ENCODE data around the gene IFT25.
"Not testable (repeated sequence)": the region's sequence is repeated elsewhere in the genome, so short reads cannot be mapped to it uniquely, and the experiment has no call there.

IFT25 gene

DNA sequence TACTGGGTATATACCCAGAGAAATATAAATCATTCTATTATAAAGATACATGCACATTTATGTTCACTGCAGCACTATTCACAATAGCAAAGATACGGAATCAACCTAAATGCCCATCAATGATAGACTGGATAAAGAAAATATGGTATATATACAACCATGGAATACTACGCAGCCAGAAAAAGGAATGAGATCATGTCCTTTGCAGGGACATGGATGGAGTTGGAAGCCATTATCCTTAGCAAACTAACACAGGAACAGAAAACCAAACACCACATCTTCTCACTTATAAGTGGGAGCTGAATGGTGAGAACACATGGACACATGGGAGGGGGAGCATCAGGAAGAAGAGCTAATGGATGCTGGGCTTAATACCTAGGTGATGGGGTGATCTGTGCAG lies 63.6 kb downstream of the IFT25 start:
- DNase-seq, result not testable (repeated sequence)

DNA sequence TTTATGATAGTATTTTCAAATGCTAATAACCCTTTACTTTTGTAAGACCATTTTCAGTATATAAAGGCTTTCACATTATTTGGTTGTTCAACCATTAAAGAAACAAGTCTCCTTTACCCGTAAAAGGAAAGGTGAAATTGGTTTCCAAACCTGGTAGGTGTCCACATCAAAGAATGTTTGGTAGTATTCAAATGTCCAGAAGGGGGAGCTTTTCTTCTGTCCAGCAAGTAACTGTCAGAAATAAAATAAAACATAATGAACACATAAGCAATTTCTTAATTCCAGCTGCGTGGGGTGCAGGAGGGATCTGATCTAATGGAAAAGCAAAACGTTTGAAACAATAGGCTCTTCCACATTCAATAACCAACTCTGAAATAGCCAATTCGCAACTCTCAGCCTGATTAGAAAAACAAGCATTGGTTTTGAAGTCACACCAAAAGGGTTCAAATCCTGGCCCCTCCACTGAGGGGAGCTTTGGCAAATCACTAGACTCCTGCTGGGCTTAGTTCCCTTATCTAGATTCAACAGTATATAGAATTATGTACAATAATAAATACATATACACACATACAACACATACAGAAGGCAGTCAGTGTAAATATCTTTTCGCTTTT lies 66.9 kb downstream of the IFT25 start:
- peak; percentile 59 for DNase-seq

DNA sequence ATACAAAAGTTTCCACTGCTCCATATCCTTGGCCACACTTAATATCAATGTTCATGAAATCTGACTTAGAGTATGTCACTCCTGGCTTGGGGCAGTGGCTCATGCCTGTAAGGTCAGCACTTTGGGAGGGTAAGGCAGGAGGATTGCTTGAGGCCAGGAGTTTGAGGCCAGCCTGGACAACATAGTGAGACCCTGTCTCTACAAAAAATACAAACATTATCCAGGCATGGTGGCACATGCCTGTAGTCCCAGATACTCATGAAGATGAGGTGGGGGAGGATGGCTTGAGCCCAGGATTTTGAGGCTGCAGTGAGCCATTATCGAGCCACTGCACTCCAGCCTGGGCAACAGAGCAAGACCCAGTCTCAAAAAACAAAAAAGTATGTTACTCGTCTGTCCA lies 70.3 kb downstream of the IFT25 start:
- DNase-seq, result not testable (repeated sequence)

- DNase-seq, result no peak
Measured at GRCh38 chr1:53871773-53872484, 73.6 kb downstream of the IFT25 start.
